GM21737 (cell line): ENCODE measurements around the gene SLC5A6.
"Not testable (repeated sequence)": the region's sequence is repeated elsewhere in the genome, so short reads cannot be mapped to it uniquely, and the experiment has no call there.

Source experiments
- ATAC-seq: cut with Tn5 transposase; IDR thresholded peaks from one replicate; pipeline ENCODE4 v1.9.1; 2021; ENCODE audit warnings: mild to moderate bottlenecking, moderate library complexity; ENCODE audit not compliant: unreplicated experiment

Gene SLC5A6

DNA sequence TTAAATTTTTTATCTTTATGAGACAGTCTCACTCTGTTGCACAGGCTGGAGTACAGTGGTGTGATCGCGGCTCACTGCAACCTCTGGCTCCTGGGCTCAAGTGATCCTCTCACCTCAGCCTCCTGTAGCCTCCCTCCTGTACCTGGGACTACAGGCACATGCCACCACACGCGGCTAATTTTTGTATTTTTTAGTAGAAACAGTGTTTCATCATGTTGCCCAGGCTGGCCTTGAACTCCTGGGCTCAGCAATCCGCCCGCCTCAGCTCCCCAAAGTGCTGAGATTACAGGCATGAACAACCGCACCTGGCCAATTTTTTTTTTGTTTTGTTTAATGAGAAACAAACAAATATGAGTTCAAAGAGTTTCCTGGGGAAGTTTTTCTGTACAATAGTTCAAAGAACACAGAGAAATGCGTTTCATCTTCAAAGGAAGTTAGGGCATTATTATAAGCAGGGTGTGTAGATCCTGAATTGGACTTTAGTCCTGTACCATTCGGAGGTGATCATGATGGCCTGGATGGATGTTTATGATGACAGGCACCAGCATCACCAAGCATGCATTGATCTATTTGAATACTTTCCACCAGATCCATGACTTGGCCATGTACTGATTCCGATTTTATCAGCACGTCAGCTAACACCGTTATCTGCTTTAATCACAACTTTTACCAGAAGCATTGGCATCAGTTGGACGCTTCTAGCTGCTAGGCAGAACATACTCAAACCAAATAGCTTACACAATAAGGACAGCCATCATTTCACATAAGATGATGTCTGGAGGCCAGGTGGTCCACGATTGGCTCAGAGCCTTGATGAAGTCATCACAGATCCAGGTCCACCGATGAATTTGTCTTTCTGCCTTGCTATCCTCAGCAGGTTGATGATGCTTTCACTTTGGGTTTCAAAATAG is 34.4 kb downstream of the SLC5A6 start:
- ATAC-seq: no peak

- ATAC-seq: not testable (repeated sequence)
Observed at GRCh38 chr2:27175781-27176180, 36.3 kb downstream of the SLC5A6 start.

GRCh38 chr2:27175330-27175729 is 36.7 kb downstream of the SLC5A6 start:
- no peak for ATAC-seq

DNA sequence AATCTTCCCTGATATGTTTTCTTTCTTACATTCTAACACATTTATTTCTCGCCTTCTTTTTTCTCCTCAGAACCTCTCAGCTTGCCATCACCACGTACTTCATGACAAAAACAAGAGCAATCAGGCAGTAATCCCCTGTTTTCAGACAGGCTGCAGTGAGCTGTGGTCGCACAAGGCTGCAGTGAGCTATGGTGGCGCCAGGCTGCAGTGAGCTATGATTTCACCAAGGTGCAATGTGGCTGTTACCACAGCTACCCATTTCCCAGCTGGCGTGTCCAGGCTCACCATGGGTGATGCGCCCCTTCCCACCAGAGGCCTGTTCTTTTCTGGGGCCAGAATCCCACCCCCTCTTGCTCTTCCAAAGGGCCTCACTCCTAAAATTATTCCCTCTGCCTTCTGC is 37.4 kb downstream of the SLC5A6 start:
- no peak for ATAC-seq

- ATAC-seq: no peak
Observed at GRCh38 chr2:27171351-27171848, 40.7 kb downstream of the SLC5A6 start.

- no peak for ATAC-seq
Observed at GRCh38 chr2:27170581-27171337, 41.3 kb downstream of the SLC5A6 start.

- no peak for ATAC-seq
Observed at GRCh38 chr2:27164960-27165763, 46.9 kb downstream of the SLC5A6 start.

- no peak for ATAC-seq
Observed at GRCh38 chr2:27162151-27163121, 49.6 kb downstream of the SLC5A6 start.

GRCh38 chr2:27160191-27160590 is 51.9 kb downstream of the SLC5A6 start:
- ATAC-seq: no peak

DNA sequence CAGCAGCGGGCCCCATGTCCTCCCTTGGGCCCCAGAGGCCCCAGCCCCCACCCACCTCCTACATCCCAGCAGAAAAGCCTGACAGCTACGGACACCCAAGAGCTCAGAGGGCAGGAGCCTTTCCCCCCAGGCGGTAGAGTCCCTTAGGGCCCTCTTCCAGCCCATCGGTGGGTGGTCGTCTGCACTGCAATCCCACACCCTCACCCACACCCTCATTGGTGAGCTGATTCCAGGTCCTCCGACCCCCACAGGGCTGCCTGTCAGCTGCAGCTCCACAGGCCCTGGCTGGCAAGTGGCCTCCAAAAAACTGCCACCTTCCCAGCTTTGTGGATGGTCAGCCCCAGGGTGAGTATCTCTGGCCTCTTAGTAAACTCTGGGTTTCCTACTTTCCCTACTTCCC is 52.8 kb downstream of the SLC5A6 start:
- no peak for ATAC-seq

DNA sequence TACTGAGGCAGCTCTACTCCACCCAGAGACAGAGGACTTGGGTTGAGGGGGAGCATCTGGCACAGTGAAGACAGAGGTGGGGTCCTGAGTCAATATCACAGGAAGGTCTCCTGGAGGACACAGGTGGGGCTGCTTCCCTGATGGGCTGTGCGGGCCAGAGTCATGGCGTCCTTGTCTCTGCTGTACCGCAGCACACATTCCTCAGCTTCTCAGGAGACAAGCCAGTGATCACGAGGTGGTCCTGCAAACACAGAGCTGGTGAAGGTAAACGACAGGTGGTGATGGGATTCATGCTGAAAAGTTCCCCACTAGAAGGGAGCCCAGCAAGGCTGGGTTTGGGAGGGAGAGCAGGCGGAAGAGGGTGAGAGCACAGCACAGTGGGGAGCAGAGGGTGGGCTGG is 53.6 kb downstream of the SLC5A6 start:
- no peak for ATAC-seq

DNA sequence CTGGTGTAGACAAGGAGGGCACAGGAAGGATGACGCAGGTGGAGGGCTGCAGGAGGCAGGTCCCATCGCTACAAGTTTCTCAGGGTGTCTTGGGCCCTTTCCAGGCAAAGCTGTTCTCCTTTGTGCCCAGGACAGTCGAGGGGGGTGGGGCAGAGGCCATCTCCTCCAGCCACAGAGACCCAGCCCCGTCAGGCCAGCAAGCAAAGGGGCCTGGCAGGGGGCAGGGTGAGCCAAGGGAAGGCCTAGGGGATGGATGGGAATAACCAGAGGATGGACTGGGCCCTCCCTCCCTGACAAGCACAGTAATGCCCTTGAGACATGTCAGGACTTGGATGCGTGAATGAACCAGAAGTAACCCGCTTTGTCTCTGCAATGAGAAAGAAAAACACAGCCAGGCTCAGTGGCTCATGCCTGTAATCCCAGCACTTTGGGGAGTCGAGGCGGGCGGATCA is 57.0 kb downstream of the SLC5A6 start:
- no peak for ATAC-seq

GRCh38 chr2:27154488-27154887 is 57.6 kb downstream of the SLC5A6 start:
- no peak for ATAC-seq

- ATAC-seq: no peak
Observed at GRCh38 chr2:27152796-27153464, 59.1 kb downstream of the SLC5A6 start.

GRCh38 chr2:27152102-27152795 is 59.8 kb downstream of the SLC5A6 start:
- ATAC-seq: no peak

DNA sequence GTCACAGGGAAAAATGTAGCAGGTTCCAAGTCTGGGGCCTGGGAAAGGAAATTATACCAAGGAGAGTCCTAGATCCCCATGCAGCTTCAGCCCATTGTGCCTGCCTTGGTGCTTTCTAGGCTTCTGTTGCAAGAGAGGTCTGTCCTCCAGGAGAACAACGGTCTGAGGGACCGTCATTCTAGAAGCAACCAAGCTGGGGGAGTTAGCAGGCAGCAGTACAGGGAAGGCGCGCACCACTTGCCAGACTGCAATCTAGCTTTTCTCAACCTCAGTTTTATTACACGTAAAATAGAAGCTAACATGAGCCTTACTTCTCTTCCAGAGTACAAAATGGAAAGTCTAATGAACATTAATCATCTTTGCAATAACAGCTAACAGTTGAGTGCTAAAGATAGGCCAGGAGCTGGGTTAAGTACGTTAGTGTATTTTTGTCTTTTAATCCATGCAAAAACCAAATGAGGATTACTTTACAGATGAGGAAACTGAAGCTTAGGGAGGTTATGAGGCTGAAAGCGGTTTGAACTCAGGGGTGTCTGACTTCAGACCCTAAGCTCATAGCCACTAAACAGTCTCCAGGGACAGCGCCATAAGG is 61.3 kb downstream of the SLC5A6 start:
- no peak for ATAC-seq
